ENCODE results near the gene DOK5.

The DOK5 gene

GRCh38 chr20:54620611-54621010 lies 145.2 kb downstream of the DOK5 start:
- DNase-seq, result no peak

GRCh38 chr20:54622333-54623295 lies 147.2 kb downstream of the DOK5 start:
- peak; percentile 58 for DNase-seq

GRCh38 chr20:54623991-54624569 lies 148.7 kb downstream of the DOK5 start:
- no peak for DNase-seq

GRCh38 chr20:54624706-54625390 lies 149.5 kb downstream of the DOK5 start:
- DNase-seq, result no peak

GRCh38 chr20:54625497-54625896 lies 150.1 kb downstream of the DOK5 start:
- no peak for DNase-seq

- no peak for DNase-seq
Observed at GRCh38 chr20:54626126-54626525, 150.7 kb downstream of the DOK5 start.

GRCh38 chr20:54629632-54630031 lies 154.2 kb downstream of the DOK5 start:
- no peak for DNase-seq

GRCh38 chr20:54630582-54630981 lies 155.2 kb downstream of the DOK5 start:
- DNase-seq, result no peak

- DNase-seq, result no peak
Observed at GRCh38 chr20:54631059-54631458, 155.7 kb downstream of the DOK5 start.

- DNase-seq, result no peak
Observed at GRCh38 chr20:54633374-54634355, 158.3 kb downstream of the DOK5 start.

- no peak for DNase-seq
Observed at GRCh38 chr20:54636575-54636974, 161.2 kb downstream of the DOK5 start.

GRCh38 chr20:54639941-54640340 lies 164.5 kb downstream of the DOK5 start:
- no peak for DNase-seq

GRCh38 chr20:54640800-54641199 lies 165.4 kb downstream of the DOK5 start:
- DNase-seq, result no peak

GRCh38 chr20:54642864-54643667 lies 167.7 kb downstream of the DOK5 start:
- DNase-seq, result no peak

- DNase-seq, result peak; percentile 70
Observed at GRCh38 chr20:54643761-54644160, 168.4 kb downstream of the DOK5 start.

GRCh38 chr20:54645445-54646155 lies 170.2 kb downstream of the DOK5 start:
- DNase-seq, result no peak

- DNase-seq, result no peak
Observed at GRCh38 chr20:54646156-54646517, 170.7 kb downstream of the DOK5 start.

- no peak for DNase-seq
Observed at GRCh38 chr20:54648421-54649142, 173.2 kb downstream of the DOK5 start.

GRCh38 chr20:54649511-54649962 lies 174.1 kb downstream of the DOK5 start:
- peak; percentile 70 for DNase-seq

GRCh38 chr20:54650052-54650719 lies 174.8 kb downstream of the DOK5 start:
- DNase-seq, result no peak

All from amniotic stem cell (primary cell).